ENCODE measurements around the gene LCP1. TPM values are rescaled to one million over a fixed set of nuclear protein-coding genes. Genes with fewer than 3 reads are reported as not detected.
"Not testable (repeated sequence)": the region's sequence is repeated elsewhere in the genome, so short reads cannot be mapped to it uniquely, and the experiment has no call there.

Gene LCP1, protein sequence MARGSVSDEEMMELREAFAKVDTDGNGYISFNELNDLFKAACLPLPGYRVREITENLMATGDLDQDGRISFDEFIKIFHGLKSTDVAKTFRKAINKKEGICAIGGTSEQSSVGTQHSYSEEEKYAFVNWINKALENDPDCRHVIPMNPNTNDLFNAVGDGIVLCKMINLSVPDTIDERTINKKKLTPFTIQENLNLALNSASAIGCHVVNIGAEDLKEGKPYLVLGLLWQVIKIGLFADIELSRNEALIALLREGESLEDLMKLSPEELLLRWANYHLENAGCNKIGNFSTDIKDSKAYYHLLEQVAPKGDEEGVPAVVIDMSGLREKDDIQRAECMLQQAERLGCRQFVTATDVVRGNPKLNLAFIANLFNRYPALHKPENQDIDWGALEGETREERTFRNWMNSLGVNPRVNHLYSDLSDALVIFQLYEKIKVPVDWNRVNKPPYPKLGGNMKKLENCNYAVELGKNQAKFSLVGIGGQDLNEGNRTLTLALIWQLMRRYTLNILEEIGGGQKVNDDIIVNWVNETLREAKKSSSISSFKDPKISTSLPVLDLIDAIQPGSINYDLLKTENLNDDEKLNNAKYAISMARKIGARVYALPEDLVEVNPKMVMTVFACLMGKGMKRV
- total RNA-seq = 1,000 to 10,000 TPM; 1,008 to 1,043 TPM

DNA sequence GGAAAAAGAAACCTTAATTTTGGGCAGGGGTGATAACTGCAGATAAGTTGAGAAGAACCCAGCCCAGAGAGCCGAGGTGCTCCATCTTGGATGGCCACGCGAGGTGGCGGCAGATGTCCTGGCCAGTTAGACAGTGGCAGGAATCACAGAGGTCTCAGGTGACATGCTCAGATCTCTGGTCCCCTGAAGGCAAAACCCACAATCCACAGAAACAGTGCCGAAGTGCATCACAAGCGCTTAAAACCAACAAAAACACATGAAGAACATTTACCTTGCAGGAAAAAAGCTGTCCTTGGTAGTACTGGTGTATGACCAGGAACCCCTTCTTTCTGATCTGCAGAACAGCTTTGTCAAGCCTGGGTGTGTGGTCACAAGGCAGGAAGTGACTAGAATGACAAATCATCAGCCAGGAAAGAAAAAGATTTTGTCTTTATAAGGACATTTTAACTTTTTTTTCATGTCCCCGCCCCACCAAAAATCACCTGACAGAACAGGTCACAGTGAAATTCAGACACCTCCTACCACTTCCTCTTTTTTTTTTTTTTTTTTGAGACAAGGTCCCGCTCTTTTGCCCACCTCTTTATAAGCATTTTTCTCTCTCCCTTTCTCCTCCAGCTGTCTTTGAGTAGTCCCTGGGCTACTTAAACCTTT is at the start of gene LCP1:
Gene LCP1 (minus strand): TSS at position 338 of the 651 bp plus-strand sequence. CDS start 22,515 bp downstream, outside the sequence.
- H3K36me3 Mint-ChIP-seq (ENCODE audit: low read depth) = peaks cover 35% of the 10 kb centered on the region
- peaks cover 33% of the 10 kb centered on the region for H3K4me1 Mint-ChIP-seq (ENCODE audit: low read depth)
- no peaks in the 10 kb centered on the region for H3K27me3 Mint-ChIP-seq (ENCODE audit: low read depth)
- CTCF ChIA-PET = interaction anchor here (0.6 to 2.4 kb wide), 10 partner anchors 10 to 616 kb away, joined by 3 to 18 read pairs (median 4); no protein-coding TSS in a partner anchor
- intact Hi-C loops (cut with micrococcal nuclease) = loop anchor here (1.0 to 5.0 kb wide), 10 partner anchors 14 to 841 kb away; partner anchors contain the start of genes COG3, LRCH1, LRRC63 and RUBCNL
- peak; percentile 92 for DNase-seq
- peak within 1 kb of the TSS; percentile 93 for H3K4me3 Mint-ChIP-seq
- H3K27ac Mint-ChIP-seq = peak within 1 kb of the TSS; percentile 98
- H3K9me3 Mint-ChIP-seq = no peaks in the 10 kb centered on the region

DNA sequence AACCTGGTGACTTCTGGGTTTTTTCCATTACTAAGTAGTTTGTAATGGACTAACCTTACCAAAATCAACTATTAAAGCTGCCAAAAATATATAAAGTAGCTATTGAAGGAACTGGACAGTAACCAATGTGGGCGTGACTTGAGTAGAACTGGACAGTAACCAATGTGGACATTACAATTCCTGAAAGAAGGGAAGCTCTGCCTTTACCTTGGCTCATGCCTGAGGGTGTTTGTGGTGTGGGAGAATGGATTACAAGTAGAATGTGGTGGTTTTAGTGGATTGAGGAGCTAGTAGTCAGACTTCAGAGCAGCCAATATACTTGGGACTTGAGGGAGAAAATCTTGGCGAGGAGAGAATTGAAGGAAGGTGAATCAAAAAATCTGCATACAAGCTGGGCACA is 47.3 kb upstream of the LCP1 start:
- Mint-ChIP-seq H3K36me3 (ENCODE audit: low read depth) (peaks cover 5% of the 10 kb centered on the region), H3K27ac (no peak overlapping the region), H3K4me1 (ENCODE audit: low read depth) (no peaks in the 10 kb centered on the region), H3K27me3 (ENCODE audit: low read depth) (no peaks in the 10 kb centered on the region), H3K4me3 (no peak overlapping the region), H3K9me3 (peaks cover 16% of the 10 kb centered on the region)
- intact Hi-C loops (cut with micrococcal nuclease) = no loop called here
- CTCF ChIA-PET = no interaction called here
- DNase-seq = no peak

DNA sequence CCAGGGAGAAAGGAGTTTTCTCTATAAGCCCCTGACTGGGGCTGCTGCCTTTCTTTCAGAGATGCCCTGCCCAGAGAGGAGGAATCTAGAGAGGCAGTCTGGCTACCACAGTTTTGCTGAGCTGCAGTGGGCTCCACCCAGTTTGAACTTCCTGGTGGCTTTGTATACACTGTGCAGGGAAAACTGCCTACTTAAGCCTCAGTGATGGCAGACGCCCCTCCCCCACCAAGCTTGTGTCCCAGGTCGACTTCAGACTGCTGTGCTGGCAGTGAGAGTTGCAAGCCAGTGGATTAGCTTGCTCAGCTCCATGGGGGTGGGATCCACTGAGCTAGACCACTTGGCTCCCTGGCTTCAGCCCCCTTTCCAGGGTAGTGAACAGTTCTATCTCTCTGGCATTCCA is 38.3 kb upstream of the LCP1 start:
- CTCF ChIA-PET = interaction anchor here (0.5 to 1.1 kb wide), 2 partner anchors 102 to 179 kb away, joined by 4 read pairs; no protein-coding TSS in a partner anchor

DNA sequence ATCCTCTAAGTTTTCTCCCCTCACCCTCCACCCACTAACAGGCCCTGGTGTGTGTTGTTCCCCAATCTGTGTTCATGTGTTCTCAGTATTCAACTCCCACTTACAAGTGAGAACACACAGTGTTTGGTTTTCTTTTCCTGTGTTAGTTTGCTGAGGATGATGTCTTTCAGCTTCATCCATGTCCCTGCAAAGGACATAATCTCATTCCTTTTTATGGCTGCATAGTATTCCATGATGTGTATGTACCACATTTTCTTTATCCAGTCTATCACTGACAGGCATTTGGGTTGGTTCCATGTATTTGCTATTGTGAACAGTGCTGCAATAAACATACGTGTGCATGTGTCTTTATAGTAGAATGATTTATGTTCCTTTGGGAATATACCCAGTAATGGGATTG is 32.8 kb upstream of the LCP1 start:
- CTCF ChIA-PET = interaction anchor here (1.6 kb wide), 1 partner anchor 54 kb away, joined by 4 read pairs; no protein-coding TSS in a partner anchor
- H3K27ac Mint-ChIP-seq; H3K36me3 Mint-ChIP-seq (ENCODE audit: low read depth); H3K9me3 Mint-ChIP-seq; DNase-seq; H3K27me3 Mint-ChIP-seq (ENCODE audit: low read depth); intact Hi-C loops (cut with micrococcal nuclease); H3K4me3 Mint-ChIP-seq: not testable (repeated sequence)
- H3K4me1 Mint-ChIP-seq (ENCODE audit: low read depth) = peaks cover 10% of the 10 kb centered on the region

More for the DNA sequence above, 38.3 kb upstream of the LCP1 start:
- H3K27me3 Mint-ChIP-seq (ENCODE audit: low read depth); DNase-seq; H3K4me3 Mint-ChIP-seq; H3K27ac Mint-ChIP-seq; H3K36me3 Mint-ChIP-seq (ENCODE audit: low read depth): not testable (repeated sequence)
- H3K4me1 Mint-ChIP-seq (ENCODE audit: low read depth) = peaks cover 12% of the 10 kb centered on the region
- intact Hi-C loops (cut with micrococcal nuclease) = loop anchor here (5.0 kb wide), 1 partner anchor 42 kb away; no protein-coding TSS in a partner anchor
- peaks cover 12% of the 10 kb centered on the region for H3K9me3 Mint-ChIP-seq

DNA sequence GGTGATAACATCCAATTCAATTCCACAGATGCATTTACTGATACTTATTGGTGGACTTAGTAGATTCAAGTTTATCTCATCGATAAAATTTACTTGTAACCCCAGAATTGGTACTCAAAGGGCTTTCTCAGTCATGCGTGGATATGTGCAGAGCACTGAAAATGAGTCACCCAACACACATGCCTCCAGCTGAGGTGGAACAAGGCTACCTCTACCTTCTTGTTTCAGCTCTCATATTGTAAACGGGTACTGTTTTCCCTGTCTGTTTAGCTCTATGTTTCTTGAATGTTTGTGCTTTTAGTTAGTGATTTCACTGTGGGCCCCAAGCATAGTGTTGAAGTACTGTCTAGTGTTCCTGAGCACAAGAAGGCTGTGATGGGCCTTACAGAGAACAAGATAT is 31.3 kb upstream of the LCP1 start:
- Mint-ChIP-seq H3K27ac (no peak overlapping the region), H3K9me3 (peaks cover 2% of the 10 kb centered on the region), H3K36me3 (ENCODE audit: low read depth) (no peaks in the 10 kb centered on the region), H3K4me1 (ENCODE audit: low read depth) (peaks cover 14% of the 10 kb centered on the region), H3K27me3 (ENCODE audit: low read depth) (no peaks in the 10 kb centered on the region), H3K4me3 (no peak overlapping the region)
- intact Hi-C loops (cut with micrococcal nuclease) = no loop called here
- CTCF ChIA-PET = interaction anchor here (0.6 to 1.0 kb wide), 2 partner anchors 45 to 64 kb away, joined by 3 to 5 read pairs; no protein-coding TSS in a partner anchor
- no peak for DNase-seq

DNA sequence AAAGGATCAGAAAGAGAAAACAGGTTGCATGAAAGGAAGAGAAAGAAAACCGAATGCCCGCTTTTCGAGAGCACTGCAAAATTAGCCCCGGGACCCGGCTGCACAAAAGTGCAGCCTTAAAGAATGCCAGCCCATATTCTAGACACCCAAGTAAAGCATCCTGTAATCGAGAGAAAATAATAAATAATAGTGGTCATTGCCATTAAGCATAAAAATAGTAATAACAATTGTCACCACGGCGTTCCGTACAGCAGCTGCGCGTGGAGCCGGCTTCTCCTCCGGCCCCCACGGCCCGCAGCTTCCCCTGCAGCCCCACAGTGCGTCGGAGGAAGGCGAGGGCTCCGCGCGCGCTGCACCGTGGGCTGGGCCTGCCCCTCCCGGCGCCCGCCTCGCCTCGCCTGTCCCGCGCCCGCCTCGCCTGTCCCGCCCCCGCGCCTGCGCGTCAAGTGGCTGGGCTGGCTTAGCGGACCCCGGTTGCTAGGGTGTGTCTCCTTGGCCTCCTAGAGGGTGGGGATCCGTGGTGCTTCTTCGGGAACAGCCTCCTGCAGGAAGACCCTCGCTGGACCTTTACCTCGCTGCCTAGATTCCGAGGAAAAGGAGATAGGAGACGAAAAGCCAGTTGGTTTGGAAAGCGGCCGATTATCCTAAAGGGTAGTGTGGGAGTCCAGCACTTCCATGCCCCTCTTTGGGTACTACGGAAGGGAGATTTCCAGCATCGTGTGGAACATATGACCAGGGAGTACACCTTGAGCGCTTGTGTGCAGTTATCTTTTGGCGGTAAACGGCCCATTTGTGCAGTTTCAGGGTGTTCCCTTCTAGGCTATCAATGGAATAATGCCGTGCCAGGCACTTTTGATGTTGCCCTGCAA is 29.7 kb upstream of the LCP1 start, which contains the start of gene LRRC63:
Gene LRRC63 (plus strand): TSS at position 446 of the 869 bp plus-strand sequence. CDS start 1,107 bp downstream, outside the sequence.
- intact Hi-C loops (cut with micrococcal nuclease) = loop anchor here (1.0 to 2.0 kb wide), 7 partner anchors 9 to 175 kb away; partner anchors contain the start of genes LCP1, RUBCNL and ZC3H13
- peaks cover 14% of the 10 kb centered on the region for H3K4me1 Mint-ChIP-seq (ENCODE audit: low read depth)
- peak within 1 kb of the TSS; percentile 91 for H3K4me3 Mint-ChIP-seq
- H3K9me3 Mint-ChIP-seq = peaks cover 2% of the 10 kb centered on the region
- no peaks in the 10 kb centered on the region for H3K27me3 Mint-ChIP-seq (ENCODE audit: low read depth)
- no peaks in the 10 kb centered on the region for H3K36me3 Mint-ChIP-seq (ENCODE audit: low read depth)
- DNase-seq = peak; percentile 83
- CTCF ChIA-PET = interaction anchor here (1.3 kb wide), 1 partner anchor 16 kb away, joined by 4 read pairs; no protein-coding TSS in a partner anchor
- peak within 1 kb of the TSS; percentile 91 for H3K27ac Mint-ChIP-seq

DNA sequence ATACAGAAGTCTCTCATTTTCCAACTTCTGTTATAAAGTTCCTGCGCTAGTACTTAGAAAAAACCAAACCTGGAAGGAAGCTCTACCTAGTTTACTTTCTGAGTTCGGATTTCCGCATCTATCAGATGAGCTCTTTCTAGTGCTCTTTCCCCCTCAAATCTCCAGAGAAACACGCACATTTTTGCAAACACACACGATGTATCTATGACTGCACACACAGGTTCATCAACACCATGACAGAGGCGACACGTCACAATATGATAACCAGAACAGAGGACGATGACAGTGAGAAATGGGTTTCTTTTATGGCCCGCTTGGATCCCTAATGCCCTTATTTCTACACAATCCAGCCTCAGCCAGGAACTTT is 29.1 kb upstream of the LCP1 start:
- peak; percentile 70 for DNase-seq
- CTCF ChIA-PET = interaction anchor here (0.6 to 1.3 kb wide), 6 partner anchors 15 to 586 kb away, joined by 3 to 4 read pairs (median 3); no protein-coding TSS in a partner anchor
- H3K9me3 Mint-ChIP-seq = peaks cover under 1% of the 10 kb centered on the region
- H3K4me1 Mint-ChIP-seq (ENCODE audit: low read depth) = peaks cover 14% of the 10 kb centered on the region
- peak overlapping the region; percentile 91 for H3K4me3 Mint-ChIP-seq
- H3K27ac Mint-ChIP-seq = peak overlapping the region; percentile 91
- H3K36me3 Mint-ChIP-seq (ENCODE audit: low read depth) = no peaks in the 10 kb centered on the region
- H3K27me3 Mint-ChIP-seq (ENCODE audit: low read depth) = no peaks in the 10 kb centered on the region
- intact Hi-C loops (cut with micrococcal nuclease) = loop anchor here (1.0 to 2.0 kb wide), 7 partner anchors 9 to 176 kb away; partner anchors contain the start of genes LCP1, RUBCNL and ZC3H13

DNA sequence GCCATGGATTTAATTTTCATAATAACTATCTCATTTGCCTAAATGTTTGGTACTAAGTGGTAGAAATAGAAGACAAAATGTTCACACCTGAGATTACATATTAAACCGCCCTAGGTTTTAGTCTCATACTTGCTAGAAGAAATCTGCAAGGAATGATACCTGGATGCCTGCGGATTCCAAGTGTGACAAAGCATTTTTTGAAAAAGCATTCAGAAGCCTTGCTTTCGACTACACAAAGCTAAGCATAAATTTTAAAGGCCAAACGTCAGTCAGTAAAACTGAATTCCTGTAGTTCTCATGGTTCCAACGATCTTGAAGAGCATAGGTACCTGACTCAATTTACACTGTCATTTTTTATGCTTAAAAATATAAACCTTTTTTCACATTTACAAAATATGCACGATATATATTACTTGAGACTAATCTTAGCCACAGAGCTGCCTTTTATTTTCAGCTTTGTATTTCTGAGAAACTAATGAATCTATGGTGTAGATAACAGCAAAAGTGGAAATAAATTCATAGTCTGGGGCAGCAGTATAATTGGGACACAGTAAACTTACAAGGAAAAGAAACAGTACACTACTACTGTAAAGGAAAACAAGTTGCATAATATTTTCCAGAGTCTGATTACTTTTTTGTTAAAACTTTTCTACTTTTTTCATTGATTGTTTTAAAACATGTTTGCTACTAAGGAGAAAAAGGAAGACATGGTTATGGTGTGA is 28.5 kb upstream of the LCP1 start:
- CTCF ChIA-PET = interaction anchor here (0.6 to 1.3 kb wide), 6 partner anchors 15 to 585 kb away, joined by 3 to 4 read pairs (median 3); no protein-coding TSS in a partner anchor
- peak overlapping the region; percentile 91 for H3K27ac Mint-ChIP-seq
- no peaks in the 10 kb centered on the region for H3K27me3 Mint-ChIP-seq (ENCODE audit: low read depth)
- no peak for DNase-seq
- H3K36me3 Mint-ChIP-seq (ENCODE audit: low read depth) = no peaks in the 10 kb centered on the region
- intact Hi-C loops (cut with micrococcal nuclease) = loop anchor here (1.0 to 2.0 kb wide), 7 partner anchors 8 to 176 kb away; partner anchors contain the start of genes LCP1, RUBCNL and ZC3H13
- H3K9me3 Mint-ChIP-seq = no peaks in the 10 kb centered on the region
- H3K4me3 Mint-ChIP-seq = peak overlapping the region; percentile 91
- peaks cover 14% of the 10 kb centered on the region for H3K4me1 Mint-ChIP-seq (ENCODE audit: low read depth)

DNA sequence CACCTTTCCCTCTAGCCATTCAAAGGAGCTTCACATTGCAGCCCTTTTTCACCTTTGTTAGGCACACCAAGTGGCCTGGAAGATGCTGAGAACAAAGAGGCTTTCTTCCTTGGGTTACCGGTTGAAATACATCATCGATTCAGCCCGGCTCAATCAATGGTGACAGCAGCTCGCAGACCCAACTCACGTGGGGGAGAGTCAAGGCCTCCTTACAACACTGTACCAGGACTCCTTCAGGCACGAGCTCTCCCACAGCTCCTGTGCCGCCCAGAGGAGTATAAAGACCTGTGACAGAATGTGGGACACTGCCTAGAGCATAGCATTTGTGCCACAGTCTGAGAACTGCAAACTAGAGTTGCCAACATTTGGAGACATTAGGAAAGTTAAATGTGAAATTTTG is 25.9 kb upstream of the LCP1 start:
- intact Hi-C loops (cut with micrococcal nuclease) = no loop called here
- Mint-ChIP-seq H3K4me1 (ENCODE audit: low read depth) (peaks cover 13% of the 10 kb centered on the region), H3K36me3 (ENCODE audit: low read depth) (no peaks in the 10 kb centered on the region), H3K9me3 (no peaks in the 10 kb centered on the region), H3K27me3 (ENCODE audit: low read depth) (no peaks in the 10 kb centered on the region), H3K4me3 (no peak overlapping the region), H3K27ac (no peak overlapping the region)
- no peak for DNase-seq
- CTCF ChIA-PET = interaction anchor here (1.6 kb wide), 1 partner anchor 8 kb away, joined by 3 read pairs; no protein-coding TSS in a partner anchor

DNA sequence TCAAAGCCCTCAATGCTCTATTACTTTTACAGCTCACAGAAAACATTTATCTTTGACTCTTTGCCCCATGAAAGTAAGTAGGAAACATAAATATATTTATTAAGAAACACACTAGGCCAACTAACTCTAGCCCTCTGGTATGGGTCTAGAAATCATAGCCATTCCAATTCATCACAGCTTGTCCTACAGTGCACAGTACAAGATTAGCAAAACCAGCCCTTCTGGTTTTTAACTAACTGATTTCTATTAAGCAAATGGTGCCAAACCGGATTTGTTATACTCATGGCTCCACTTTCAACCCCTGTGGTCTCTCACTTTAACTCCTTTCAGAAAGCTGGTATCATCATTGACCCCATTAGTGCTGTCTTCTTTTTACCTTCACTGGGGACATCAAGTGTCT is 24.2 kb upstream of the LCP1 start:
- intact Hi-C loops (cut with micrococcal nuclease) = no loop called here
- H3K4me1 Mint-ChIP-seq (ENCODE audit: low read depth) = peaks cover 27% of the 10 kb centered on the region
- CTCF ChIA-PET = interaction anchor here (0.8 to 1.1 kb wide), 2 partner anchors 24 to 356 kb away, joined by 3 to 4 read pairs; partner anchors contain the start of gene LCP1
- no peaks in the 10 kb centered on the region for H3K9me3 Mint-ChIP-seq
- no peak for DNase-seq
- H3K27ac Mint-ChIP-seq = no peak overlapping the region
- H3K36me3 Mint-ChIP-seq (ENCODE audit: low read depth) = no peaks in the 10 kb centered on the region
- no peak overlapping the region for H3K4me3 Mint-ChIP-seq
- H3K27me3 Mint-ChIP-seq (ENCODE audit: low read depth) = no peaks in the 10 kb centered on the region
